Measurements from ENCODE around the gene ACER2.

DNA sequence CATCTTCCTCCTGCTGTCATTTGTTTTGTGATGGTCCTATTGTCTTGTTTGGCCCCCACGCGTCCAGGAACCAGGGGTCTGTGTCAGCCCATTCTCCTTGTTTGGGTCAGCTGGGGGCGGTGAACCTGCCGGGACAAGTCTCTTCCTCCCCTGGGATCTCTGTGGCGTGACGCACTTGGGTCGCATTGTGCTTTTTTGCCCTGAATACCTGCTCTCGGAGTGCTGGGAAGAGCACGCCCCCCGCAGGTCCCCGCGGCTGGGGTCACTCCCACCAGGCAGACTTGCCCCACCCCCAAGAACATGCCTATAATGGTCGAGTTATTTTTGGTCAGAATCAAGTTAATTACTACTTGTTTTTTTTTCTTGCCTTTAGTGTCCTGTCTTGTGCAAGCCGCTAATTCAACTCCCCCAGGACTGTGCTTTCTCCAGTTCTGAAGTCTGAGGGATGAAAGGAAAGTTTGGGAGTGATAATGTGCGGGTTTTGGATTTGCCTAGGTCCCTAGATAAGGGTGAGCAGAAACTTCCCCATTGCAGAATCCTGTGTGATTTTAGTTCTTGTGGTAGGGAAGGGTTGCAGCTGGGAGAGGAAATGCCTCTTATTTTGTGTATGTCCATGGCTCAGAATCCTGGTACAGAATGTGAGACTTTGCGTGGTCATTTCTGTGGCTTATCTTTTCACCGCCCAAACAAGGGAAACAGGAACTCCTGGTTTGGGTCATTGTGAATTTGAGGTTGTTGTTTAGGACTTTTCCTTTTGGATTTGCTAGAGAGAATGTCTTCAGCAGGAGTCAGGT lies 789 bp downstream of the ACER2 start:
- TF ChIP-seq, protein P1, sequence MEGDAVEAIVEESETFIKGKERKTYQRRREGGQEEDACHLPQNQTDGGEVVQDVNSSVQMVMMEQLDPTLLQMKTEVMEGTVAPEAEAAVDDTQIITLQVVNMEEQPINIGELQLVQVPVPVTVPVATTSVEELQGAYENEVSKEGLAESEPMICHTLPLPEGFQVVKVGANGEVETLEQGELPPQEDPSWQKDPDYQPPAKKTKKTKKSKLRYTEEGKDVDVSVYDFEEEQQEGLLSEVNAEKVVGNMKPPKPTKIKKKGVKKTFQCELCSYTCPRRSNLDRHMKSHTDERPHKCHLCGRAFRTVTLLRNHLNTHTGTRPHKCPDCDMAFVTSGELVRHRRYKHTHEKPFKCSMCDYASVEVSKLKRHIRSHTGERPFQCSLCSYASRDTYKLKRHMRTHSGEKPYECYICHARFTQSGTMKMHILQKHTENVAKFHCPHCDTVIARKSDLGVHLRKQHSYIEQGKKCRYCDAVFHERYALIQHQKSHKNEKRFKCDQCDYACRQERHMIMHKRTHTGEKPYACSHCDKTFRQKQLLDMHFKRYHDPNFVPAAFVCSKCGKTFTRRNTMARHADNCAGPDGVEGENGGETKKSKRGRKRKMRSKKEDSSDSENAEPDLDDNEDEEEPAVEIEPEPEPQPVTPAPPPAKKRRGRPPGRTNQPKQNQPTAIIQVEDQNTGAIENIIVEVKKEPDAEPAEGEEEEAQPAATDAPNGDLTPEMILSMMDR (IDR thresholded peaks at IDR 0.05): no peak
- TF ChIP-seq POLR2A (IDR thresholded peaks at IDR 0.05): no peak

Data from lower leg skin (tissue), 3 donors.